T-helper 2 cell treated with Interferon-gamma antibody and Interleukin-4, amounts not matched to agents 5 μg/mL and 100 μg/mL, for 36 hours (primary cell): ENCODE data around the gene TPPP.
A peak's percentile ranks its signal among the peaks of the same experiment; 100 is the strongest.

Experiments
- DNase-seq: peaks from one replicate; pipeline ENCODE4 v3.0.0; 2021; ENCODE audit warnings: low spot score
- H3K27ac Mint-ChIP-seq: one replicate; pipeline ENCODE4 v1.8.0; 2021; ENCODE audit warnings: mild to moderate bottlenecking, mixed read lengths
- H3K27me3 Mint-ChIP-seq: one replicate; pipeline ENCODE4 v1.8.0; 2021; ENCODE audit warnings: low read depth, mixed read lengths
- H3K36me3 Mint-ChIP-seq: one replicate; pipeline ENCODE4 v1.8.0; 2021; ENCODE audit warnings: low read depth, mixed read lengths
- H3K4me1 Mint-ChIP-seq: one replicate; pipeline ENCODE4 v1.8.0; 2021; ENCODE audit warnings: low read depth, mixed read lengths
- H3K4me3 Mint-ChIP-seq: one replicate; pipeline ENCODE4 v1.8.0; 2022; ENCODE audit warnings: mild to moderate bottlenecking, moderate library complexity, mixed read lengths
- H3K9me3 Mint-ChIP-seq: one replicate; pipeline ENCODE4 v1.8.0; 2021; ENCODE audit warnings: mixed read lengths

The TPPP gene

DNA sequence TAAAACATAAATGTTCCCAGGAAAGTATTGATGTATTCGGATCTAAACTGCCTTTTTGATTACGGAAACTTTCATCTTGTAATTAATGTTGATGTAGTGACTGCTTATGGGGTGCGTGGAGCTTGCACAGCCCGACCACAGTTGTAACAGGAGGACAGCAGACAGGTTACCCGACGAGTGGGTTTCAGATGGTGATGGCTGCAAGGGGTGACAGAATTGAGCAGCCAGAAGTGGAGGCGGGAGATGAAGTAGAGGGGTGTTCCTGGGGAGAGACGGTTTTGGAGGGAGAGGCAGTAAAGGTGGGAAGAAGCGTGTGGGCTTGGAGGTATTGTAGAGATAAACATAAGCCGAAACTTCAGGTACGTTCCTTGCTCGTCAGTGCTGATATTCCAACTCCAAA lies 75.3 kb downstream of the TPPP start:
- Mint-ChIP-seq H3K36me3 (peaks cover 44% of the 10 kb centered on the region), H3K27me3 (no peaks in the 10 kb centered on the region), H3K4me3 (no peak overlapping the region), H3K9me3 (peaks cover 8% of the 10 kb centered on the region), H3K4me1 (peaks cover 26% of the 10 kb centered on the region), H3K27ac (no peak overlapping the region)
- DNase-seq, result no peak

DNA sequence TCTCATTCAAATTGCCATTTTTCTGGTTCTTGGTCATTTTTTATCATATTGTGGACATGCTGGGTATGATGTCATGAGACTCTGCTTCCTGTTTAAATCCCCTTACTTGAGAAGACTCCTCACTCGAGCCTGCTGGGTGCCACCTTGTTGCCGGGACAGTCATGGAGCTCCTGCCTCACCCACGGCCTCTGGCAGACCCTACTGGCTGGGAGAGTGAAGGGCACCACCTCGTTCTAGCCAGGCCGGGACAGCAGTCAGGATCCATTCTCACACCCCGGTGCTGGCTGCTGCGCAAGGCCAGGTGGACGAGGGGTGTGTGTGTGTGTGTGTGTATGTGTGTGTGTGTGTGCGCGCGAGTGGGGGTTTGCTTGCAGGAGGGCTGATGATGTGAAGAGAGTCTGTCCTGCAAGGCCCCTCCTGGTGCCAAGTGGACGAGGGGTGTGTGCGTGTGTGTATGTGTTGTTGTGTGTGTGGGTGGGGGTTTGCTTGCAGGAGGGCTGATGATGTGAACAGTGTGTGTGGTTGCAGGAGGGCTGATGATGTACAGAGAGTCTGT lies 76.6 kb downstream of the TPPP start:
- Mint-ChIP-seq H3K9me3 (peaks cover 11% of the 10 kb centered on the region), H3K27ac (peak overlapping the region; percentile 47), H3K36me3 (peaks cover 47% of the 10 kb centered on the region), H3K4me1 (peaks cover 29% of the 10 kb centered on the region), H3K4me3 (no peak overlapping the region), H3K27me3 (no peaks in the 10 kb centered on the region)
- DNase-seq, result no peak

DNA sequence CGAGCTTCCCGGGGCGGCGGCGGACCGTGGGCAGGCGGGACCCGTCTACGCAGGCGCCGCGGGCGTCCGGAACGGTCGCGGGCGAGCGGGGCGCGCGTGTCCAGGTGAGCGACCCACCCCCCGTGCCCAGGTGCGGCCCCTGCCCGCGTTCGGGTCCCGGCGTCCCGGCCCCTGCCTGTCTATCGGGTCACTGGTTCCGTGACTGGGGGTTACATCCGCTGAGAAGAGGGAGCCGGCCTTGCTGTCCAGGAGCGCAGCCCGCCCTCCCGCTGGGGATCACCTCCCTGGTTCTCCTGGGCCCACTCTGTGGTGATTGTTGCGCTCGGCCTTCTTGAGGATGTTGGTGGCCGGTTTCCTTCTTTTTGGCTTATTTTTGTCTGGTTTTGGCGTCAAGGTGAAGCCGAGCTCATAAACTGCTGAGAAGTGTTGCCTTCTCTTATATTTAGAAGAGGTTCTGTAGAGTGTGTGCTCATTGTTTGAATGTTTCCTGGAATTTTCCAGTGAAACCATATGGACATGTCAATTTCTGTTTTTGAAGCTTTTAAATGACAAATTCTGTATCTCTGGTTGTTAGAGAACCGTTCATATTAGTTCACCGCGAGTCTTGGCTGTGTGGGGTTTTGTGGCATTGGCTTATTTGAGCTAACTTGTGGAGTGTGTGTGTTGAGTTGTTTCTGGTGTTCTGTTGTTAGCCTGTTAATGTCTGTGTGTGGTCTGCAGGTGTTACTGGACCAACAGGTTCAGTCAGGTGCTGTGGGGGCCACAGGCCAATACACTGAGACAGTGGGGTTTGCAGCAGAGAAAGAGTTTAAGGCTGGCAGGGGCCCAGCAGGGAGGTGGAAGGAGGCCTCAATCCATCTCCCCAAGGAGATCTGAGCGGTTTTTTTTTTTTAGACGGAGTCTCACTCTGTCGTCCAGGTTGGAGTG lies 80.4 kb downstream of the TPPP start:
- peaks cover 30% of the 10 kb centered on the region for H3K36me3 Mint-ChIP-seq
- no peaks in the 10 kb centered on the region for H3K27me3 Mint-ChIP-seq
- H3K27ac Mint-ChIP-seq, result peak overlapping the region; percentile 96
- H3K9me3 Mint-ChIP-seq, result peaks cover 11% of the 10 kb centered on the region
- DNase-seq, result no peak
- H3K4me1 Mint-ChIP-seq, result peaks cover 40% of the 10 kb centered on the region
- peak overlapping the region; percentile 95 for H3K4me3 Mint-ChIP-seq

DNA sequence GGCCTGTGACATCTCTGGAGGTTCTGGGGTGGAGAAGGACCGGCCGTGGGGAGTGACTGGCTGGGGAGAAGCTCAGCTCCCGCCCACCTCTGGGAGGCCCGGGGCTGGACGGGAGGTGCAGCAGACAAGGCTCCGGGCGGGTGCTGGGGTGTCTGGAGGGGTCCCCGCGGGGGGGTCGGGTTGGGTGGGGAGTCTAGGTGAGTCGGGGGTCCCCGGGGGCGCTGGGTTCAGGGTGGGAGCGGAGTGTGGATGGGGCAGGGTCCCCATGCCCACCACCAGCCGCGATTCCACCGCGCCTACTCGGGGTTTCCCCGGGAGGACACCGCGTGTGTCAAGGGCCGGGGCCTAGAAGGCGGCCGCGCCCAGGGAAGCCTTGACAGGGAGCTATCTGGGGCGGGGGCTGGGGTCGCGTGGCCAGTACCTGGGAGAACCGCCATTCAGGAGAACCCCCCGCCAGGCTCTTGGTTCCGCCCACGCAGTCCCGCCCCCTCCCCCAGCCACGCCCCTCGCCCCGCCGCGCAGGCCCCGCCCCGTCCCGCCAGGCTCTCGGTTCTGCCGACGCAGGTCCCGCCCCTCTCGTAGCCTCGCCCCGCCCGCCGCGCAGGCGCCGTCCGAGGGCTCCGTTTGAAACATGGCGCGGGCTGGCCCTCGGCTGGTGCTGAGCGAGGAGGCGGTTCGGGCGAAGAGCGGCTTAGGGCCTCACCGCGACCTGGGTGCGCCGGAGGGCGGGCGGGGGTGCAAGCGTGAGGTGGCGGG lies 81.2 kb downstream of the TPPP start, which contains the start of gene CEP72:
Gene CEP72 (plus strand): TSS at position 610 of the 756 bp plus-strand sequence. CDS start 22 bp downstream, at position 632.
- H3K36me3 Mint-ChIP-seq, result peaks cover 29% of the 10 kb centered on the region
- peaks cover 11% of the 10 kb centered on the region for H3K9me3 Mint-ChIP-seq
- no peaks in the 10 kb centered on the region for H3K27me3 Mint-ChIP-seq
- peaks cover 46% of the 10 kb centered on the region for H3K4me1 Mint-ChIP-seq
- peak; percentile 88 for DNase-seq
- H3K27ac Mint-ChIP-seq, result peak within 1 kb of the TSS; percentile 96
- H3K4me3 Mint-ChIP-seq, result peak within 1 kb of the TSS; percentile 95

DNA sequence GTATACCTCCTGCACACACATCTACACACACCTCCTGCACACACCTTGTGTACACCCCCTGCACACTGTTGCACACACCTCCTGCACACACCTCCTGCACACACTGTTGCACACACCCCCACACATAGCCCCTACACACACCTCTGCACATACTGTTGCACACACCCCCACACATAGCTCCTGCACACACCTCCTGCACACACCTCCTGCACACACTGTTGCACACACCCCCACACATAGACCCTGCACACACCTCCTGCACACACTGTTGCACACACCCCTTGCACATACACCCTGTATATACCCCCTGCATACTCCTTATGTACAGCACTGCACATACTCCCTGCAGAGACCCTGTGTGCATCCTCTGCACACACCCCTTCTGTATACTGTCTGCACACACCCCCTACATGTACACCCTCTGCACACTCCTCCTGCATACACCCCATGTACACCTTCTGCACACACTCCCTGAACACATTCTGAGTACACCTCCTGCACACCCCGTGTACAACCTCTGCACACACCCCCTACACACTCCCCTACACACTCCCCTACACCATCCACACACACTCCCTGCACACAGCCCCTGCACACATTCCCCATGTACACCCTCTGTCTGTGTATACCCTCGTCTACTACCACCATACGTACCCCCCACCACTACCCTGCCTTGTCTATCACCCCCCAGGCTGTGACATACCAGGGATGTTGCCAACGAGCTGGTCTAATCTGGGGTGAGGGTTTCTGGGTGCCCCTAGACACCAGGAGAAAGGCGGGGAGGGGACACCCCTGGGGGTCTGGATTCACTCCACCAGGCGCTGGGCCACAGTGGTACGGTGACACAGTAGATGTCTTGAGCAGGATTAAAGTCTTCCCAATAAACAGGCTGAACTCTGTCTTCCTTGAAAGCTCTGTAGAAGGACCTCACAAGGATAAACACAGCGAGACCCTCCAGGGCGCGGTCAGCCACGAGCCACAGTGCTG lies 82.1 kb downstream of the TPPP start:
- Mint-ChIP-seq H3K4me3 (peak overlapping the region; percentile 69), H3K4me1 (peaks cover 40% of the 10 kb centered on the region), H3K9me3 (peaks cover 11% of the 10 kb centered on the region), H3K27me3 (no peaks in the 10 kb centered on the region), H3K27ac (peak overlapping the region; percentile 67), H3K36me3 (peaks cover 22% of the 10 kb centered on the region)
- DNase-seq, result no peak

DNA sequence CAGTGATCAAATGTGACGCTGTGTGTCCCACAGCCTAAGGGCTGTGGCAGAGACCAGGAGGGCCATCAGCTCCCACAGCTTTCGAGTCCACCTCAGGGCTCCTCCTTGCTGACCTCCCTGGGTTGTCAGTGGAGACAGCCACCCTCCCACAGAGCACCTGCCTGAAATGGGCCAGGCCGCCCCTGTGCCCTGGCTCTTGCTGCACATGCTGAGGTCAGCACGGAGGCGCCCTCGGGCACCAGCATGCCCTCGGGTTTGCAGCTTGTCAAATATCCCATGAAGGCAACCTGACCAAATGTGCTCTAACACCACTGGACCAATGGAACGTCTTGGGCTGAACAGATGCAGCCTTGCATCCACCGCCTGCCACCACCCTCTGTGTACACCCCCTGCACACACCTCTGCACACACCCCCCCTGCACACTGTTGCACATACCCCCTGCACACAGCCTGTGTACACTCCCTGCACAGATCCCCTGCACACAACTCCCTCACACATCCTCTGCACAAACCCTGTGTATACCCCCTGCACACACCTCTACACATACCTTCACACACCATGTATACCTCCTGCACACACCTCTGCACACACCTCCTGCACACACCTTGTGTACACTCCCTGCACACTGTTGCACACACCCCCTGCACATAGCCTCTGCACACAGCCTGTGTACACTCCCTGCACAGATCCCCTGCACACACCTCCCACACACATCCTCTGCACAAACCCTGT lies 83.0 kb downstream of the TPPP start:
- Mint-ChIP-seq H3K27ac (no peak overlapping the region), H3K9me3 (peaks cover 11% of the 10 kb centered on the region), H3K27me3 (no peaks in the 10 kb centered on the region), H3K4me1 (peaks cover 36% of the 10 kb centered on the region), H3K36me3 (peaks cover 16% of the 10 kb centered on the region), H3K4me3 (peak overlapping the region; percentile 69)
- no peak for DNase-seq
